Mucosa of descending colon (tissue), 3 donors: ENCODE data around the gene PIM2. TPM values are rescaled to one million over a fixed set of nuclear protein-coding genes. Genes with fewer than 3 reads are reported as not detected.

ENCODE experiments used
- ATAC-seq: fragments of 200-7000 bp; cut with Tn5 transposase; one replicate; pipeline ENCODE4 v1.9.1; 2020; ENCODE audit warnings: mild to moderate bottlenecking, moderate library complexity
- DNase-seq, 3 donors: peaks; one replicate each; pipeline ENCODE4 v3.0.0-alpha.2; 2020
- H3K36me3 ChIP-seq: fragments of 200-600 bp; one replicate; pipeline ENCODE4 v1.8.0; 2021; ENCODE audit warnings: low read depth, mild to moderate bottlenecking
- H3K4me1 ChIP-seq: fragments of 200-600 bp; one replicate; pipeline ENCODE4 v1.8.0; 2021; ENCODE audit warnings: low read depth, mild to moderate bottlenecking
- H3K4me3 ChIP-seq: fragments of 200-600 bp; one replicate; pipeline ENCODE4 v1.8.0; 2021; ENCODE audit warnings: mild to moderate bottlenecking
- H3K9me3 ChIP-seq: fragments of 200-600 bp; one replicate; pipeline ENCODE4 v1.8.0; 2021; ENCODE audit warnings: mild to moderate bottlenecking
- CTCF ChIP-seq: fragments of 200-600 bp; IDR thresholded peaks from one replicate; pipeline ENCODE4 v1.8.0; 2022; ENCODE audit warnings: antibody characterized with exemption, mild to moderate bottlenecking
- intact Hi-C, 2 donors: fragments of 100-400 bp; cut with DNase I in 1 of 2; cut with micrococcal nuclease in 1 of 2; formaldehyde crosslinking; loops; one replicate each; pipeline versions ENCODE4 v1.11.0 to v1.11.1; 2022; cut with DNase I, micrococcal nuclease
- total RNA-seq, 3 donors: library from RNA; stranded (reverse); fragmentation: NEBNext Ultra II Directional in 2 of 3; extraction: Animal tissue kit (Norgen Biotek cat#: 25700) in 2 of 3; gene quantifications; one replicate each; pipeline versions ENCODE4 v1.2.1 to v1.2.4, GENCODE V29; 2021 to 2023
- donor health status: DM: no; HTN: no; CAD: no; lungs with moderate emphysema.
- donor health status: DM: no; HTN: no; CAD: no.
- donor health status: DM: no; HTN: yes; CAD: no.

The PIM2 gene
- total RNA-seq, 3 donors from 2014 or later = 10.5 to 30.0 (median 20.5) TPM

GRCh38 chrX:48913605-48914366 is 5.0 kb downstream of the PIM2 start:
- ATAC-seq (no peak), DNase-seq (peak in 1 of 3 donors; percentile 36)
- Histone ChIP-seq H3K9me3 (no peaks in the 10 kb centered on the region), H3K4me3 (no peak overlapping the region), H3K4me1 (no peaks in the 10 kb centered on the region), H3K36me3 (no peaks in the 10 kb centered on the region)
- TF ChIP-seq CTCF = no peak
- intact Hi-C loops = no loop called here

- no peak for TF ChIP-seq CTCF
- Histone ChIP-seq H3K4me1 (no peaks in the 10 kb centered on the region), H3K36me3 (no peaks in the 10 kb centered on the region), H3K9me3 (no peaks in the 10 kb centered on the region), H3K4me3 (peak within 1 kb of the TSS; percentile 30)
- intact Hi-C loops = no loop called here
- ATAC-seq (peak; percentile 86), DNase-seq (peak; percentile 88 to 90 (median 89))
Observed at GRCh38 chrX:48911412-48912182, 7.2 kb downstream of the PIM2 start, which contains the start of gene SLC35A2. TSS of gene SLC35A2 (minus strand) at chrX:48911646. CDS start at chrX:48911636, 10 bp downstream.

GRCh38 chrX:48910926-48911411 is 7.9 kb downstream of the PIM2 start:
- peak overlapping the region; percentile 30 for H3K4me3 ChIP-seq
- intact Hi-C loops = no loop called here
- no peaks in the 10 kb centered on the region for H3K36me3 ChIP-seq
- ATAC-seq = peak; percentile 10
- no peak for TF ChIP-seq CTCF
- no peak for DNase-seq
- H3K4me1 ChIP-seq = no peaks in the 10 kb centered on the region
- H3K9me3 ChIP-seq = no peaks in the 10 kb centered on the region

- no peak for TF ChIP-seq CTCF
- DNase-seq = peak in 1 of 3 donors; percentile 44
- H3K4me1 ChIP-seq = no peaks in the 10 kb centered on the region
- H3K9me3 ChIP-seq = no peaks in the 10 kb centered on the region
- intact Hi-C loops = no loop called here
- no peak for ATAC-seq
- no peak overlapping the region for H3K4me3 ChIP-seq
- no peaks in the 10 kb centered on the region for H3K36me3 ChIP-seq
Observed at GRCh38 chrX:48909703-48910294, 9.0 kb downstream of the PIM2 start.

- TF ChIP-seq CTCF = no peak
Observed at GRCh38 chrX:48908600-48908999, 10.2 kb downstream of the PIM2 start.

More at GRCh38 chrX:48908600-48908999, 10.2 kb downstream of the PIM2 start:
- intact Hi-C loops = no loop called here
- Histone ChIP-seq H3K36me3 (no peaks in the 10 kb centered on the region), H3K4me3 (no peak overlapping the region), H3K9me3 (no peaks in the 10 kb centered on the region), H3K4me1 (no peaks in the 10 kb centered on the region)
- DNase-seq = no peak
- ATAC-seq = no peak
